ENCODE results near the gene TRAPPC3L. TPM values are rescaled to one million over a fixed set of nuclear protein-coding genes. Genes with fewer than 3 reads are reported as not detected.

Gene TRAPPC3L
- total and polyA plus RNA-seq, 2 of the 8 experiments (the other 6 are each of a cell fraction or from before 2014, with no cell fraction given) = not detected

GRCh38 chr6:116500969-116501433 lies 44.5 kb downstream of the TRAPPC3L start (continued):
- TF ChIP-seq CTCF (IDR thresholded peaks at IDR 0.05; ENCODE audit: control extremely low read depth in 1 of 3, insufficient read depth in 1 of 3, low read depth in 1 of 3, low read length in 3 of 3) (no peak), BCL11A (IDR thresholded peaks at IDR 0.05; ENCODE audit: low read depth in 2 of 2, low read length in 2 of 2) (no peak), ATF2 (IDR thresholded peaks at IDR 0.05; ENCODE audit: low read length) (no peak), NANOG (IDR thresholded peaks at IDR 0.05; ENCODE audit: insufficient read depth, low read depth, low read length, poor library complexity, severe bottlenecking) (no peak), TAF1 (IDR thresholded peaks at IDR 0.05; ENCODE audit: low read depth, low read length) (no peak), SIRT6 (IDR thresholded peaks at IDR 0.05; ENCODE audit: low read length) (no peak), KDM5A (IDR thresholded peaks at IDR 0.05; ENCODE audit: low read length) (no peak)

Data from H1 (cell line).